ENCODE data around the gene TMEM132D. TPM values are rescaled to one million over a fixed set of nuclear protein-coding genes. Genes with fewer than 3 reads are reported as not detected.

The TMEM132D gene
- total RNA-seq, 2 donors from 2014 or later = 4.4 to 14.2 TPM

DNA sequence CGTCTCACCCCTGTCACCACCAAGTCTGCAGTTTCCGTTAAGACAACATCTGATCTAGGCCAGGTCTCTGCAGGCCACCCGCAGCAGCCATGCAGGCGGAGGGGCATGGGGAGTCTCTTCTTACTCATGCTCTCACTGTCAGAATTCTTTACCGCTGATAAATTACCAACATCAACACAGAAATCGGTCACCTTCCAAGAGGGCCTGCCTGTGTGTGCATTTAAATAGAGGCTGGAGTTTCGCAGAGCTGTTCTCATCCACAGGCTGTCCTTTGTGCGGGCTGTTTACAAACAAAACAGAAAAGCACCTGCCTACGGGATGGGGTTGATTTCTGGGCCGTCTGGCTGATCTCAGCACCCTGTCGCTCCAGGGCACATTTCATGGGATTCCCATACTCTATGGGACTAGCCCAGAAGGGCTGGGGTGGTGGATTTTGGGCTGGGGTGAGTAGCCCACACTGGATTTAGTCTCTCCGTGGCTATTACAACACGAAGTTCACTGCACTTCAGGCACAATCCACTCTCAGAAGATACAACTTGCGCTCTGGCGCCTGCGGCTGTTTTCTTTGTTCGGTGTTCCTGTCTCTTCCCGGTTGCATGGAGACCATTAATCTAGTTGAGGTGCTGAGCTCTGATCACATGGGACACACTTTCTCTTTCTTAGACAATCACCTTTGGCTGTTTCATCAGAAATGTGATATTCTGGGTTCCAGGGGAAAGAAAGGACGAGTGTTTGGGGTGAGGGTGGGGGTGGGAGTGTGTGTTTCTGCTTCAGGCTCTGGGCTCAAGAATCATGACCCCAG is 719.5 kb downstream of the TMEM132D start:
- Mint-ChIP-seq H3K27me3 (ENCODE audit: insufficient read depth) (no peaks in the 10 kb centered on the region), H3K36me3 (ENCODE audit: low read depth) (peaks cover 5% of the 10 kb centered on the region), H3K4me3 (no peak overlapping the region), H3K27ac (no peak overlapping the region), H3K9me3 (peaks cover 5% of the 10 kb centered on the region), H3K4me1 (peaks cover 11% of the 10 kb centered on the region)
- H3K4me1 ChIP-seq (ENCODE audit: control insufficient read depth, insufficient read depth, low read length) = no peaks in the 10 kb centered on the region
- TF ChIP-seq, protein P1, sequence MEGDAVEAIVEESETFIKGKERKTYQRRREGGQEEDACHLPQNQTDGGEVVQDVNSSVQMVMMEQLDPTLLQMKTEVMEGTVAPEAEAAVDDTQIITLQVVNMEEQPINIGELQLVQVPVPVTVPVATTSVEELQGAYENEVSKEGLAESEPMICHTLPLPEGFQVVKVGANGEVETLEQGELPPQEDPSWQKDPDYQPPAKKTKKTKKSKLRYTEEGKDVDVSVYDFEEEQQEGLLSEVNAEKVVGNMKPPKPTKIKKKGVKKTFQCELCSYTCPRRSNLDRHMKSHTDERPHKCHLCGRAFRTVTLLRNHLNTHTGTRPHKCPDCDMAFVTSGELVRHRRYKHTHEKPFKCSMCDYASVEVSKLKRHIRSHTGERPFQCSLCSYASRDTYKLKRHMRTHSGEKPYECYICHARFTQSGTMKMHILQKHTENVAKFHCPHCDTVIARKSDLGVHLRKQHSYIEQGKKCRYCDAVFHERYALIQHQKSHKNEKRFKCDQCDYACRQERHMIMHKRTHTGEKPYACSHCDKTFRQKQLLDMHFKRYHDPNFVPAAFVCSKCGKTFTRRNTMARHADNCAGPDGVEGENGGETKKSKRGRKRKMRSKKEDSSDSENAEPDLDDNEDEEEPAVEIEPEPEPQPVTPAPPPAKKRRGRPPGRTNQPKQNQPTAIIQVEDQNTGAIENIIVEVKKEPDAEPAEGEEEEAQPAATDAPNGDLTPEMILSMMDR (conservative IDR thresholded peaks at IDR 0.05) = no peak
- H3K4me3 ChIP-seq (ENCODE audit: low read length) = no peak overlapping the region
- 90 to 98% methylated on average over 8 to 19 of the region's 19 CpGs for WGBS, 2 experiments (ENCODE audit: insufficient coverage in 1 of 2, insufficient read length in 1 of 2)
- no peaks in the 10 kb centered on the region for H3K9me3 ChIP-seq (ENCODE audit: control insufficient read depth, low read length)
- DNase-seq = no peak
- H3K27ac ChIP-seq (ENCODE audit: low read depth, low read length) = no peak overlapping the region
- H3K36me3 ChIP-seq (ENCODE audit: control insufficient read depth, insufficient read depth, low read length) = no peaks in the 10 kb centered on the region
- no peaks in the 10 kb centered on the region for H3K27me3 ChIP-seq (ENCODE audit: control insufficient read depth, insufficient read depth, low read length, poor library complexity, severe bottlenecking)
- H3K9ac ChIP-seq (ENCODE audit: extremely low read depth, low read length, poor library complexity, severe bottlenecking) = no peak overlapping the region

DNA sequence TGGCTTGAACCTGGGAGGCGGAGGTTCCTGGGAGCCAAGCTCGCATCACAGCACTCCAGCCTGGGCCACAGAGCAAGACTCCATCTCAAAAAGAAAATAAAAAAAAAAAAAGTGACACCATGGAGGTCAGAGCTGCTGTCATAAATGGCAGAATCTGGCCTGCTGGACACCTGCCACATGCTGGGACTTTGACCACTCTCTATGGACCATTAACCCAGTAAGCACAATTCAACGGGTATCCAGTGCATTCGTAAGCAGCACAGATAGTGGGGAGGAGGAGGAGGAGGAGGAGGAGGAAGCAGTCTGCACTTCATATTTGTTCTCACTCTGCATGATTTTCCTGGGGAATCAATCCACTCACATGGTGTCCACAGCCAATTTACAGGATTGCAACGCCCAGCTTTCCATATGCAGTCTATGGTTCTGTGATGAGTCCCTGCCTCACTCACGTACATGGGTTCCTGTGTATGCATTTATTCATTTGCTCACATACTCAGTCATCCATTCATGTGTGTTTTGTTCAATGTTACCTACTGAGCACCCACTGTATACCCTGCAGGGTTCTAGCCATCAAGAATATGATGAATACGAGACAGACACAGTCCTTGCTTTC is 723.8 kb downstream of the TMEM132D start:
- Histone ChIP-seq H3K4me3 (ENCODE audit: low read length) (no peak overlapping the region), H3K27ac (ENCODE audit: low read depth, low read length) (no peak overlapping the region), H3K9me3 (ENCODE audit: control insufficient read depth, low read length) (no peaks in the 10 kb centered on the region), H3K4me1 (ENCODE audit: control insufficient read depth, insufficient read depth, low read length) (no peaks in the 10 kb centered on the region), H3K27me3 (ENCODE audit: control insufficient read depth, insufficient read depth, low read length, poor library complexity, severe bottlenecking) (no peaks in the 10 kb centered on the region), H3K36me3 (ENCODE audit: control insufficient read depth, insufficient read depth, low read length) (no peaks in the 10 kb centered on the region), H3K9ac (ENCODE audit: extremely low read depth, low read length, poor library complexity, severe bottlenecking) (no peak overlapping the region)
- no peak for DNase-seq
- Mint-ChIP-seq H3K9me3 (peaks cover 10% of the 10 kb centered on the region), H3K27me3 (ENCODE audit: insufficient read depth) (no peaks in the 10 kb centered on the region), H3K27ac (no peak overlapping the region), H3K4me3 (no peak overlapping the region), H3K36me3 (ENCODE audit: low read depth) (no peaks in the 10 kb centered on the region), H3K4me1 (peaks cover 11% of the 10 kb centered on the region)
- TF ChIP-seq, protein P1 (conservative IDR thresholded peaks at IDR 0.05) = no peak
- 90 to 91% methylated on average over 4 to 7 of the region's 7 CpGs for WGBS, 2 experiments (ENCODE audit: insufficient coverage in 1 of 2, insufficient read length in 1 of 2)

DNA sequence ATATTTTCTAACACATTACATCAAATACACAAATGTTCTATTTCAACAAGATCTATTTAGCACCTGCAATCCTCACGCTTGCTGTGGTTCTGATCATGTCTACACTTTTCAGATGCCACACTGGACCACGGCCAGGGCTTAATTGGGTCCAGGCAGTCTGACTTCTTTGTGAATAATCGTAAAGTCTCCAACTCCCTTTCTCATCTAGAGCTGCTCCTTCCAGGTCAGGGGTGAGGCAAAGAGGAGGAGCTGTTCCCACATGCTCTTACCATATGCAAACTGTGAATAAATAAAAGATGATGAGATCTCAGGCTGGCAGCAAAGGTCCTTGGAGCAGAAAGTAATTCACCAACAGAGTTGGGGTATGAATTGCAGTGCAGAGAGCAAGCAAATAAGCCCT is 733.9 kb downstream of the TMEM132D start:
- Mint-ChIP-seq H3K36me3 (ENCODE audit: low read depth) (peaks cover 13% of the 10 kb centered on the region), H3K27me3 (ENCODE audit: insufficient read depth) (peaks cover 5% of the 10 kb centered on the region), H3K27ac (no peak overlapping the region), H3K9me3 (peaks cover 26% of the 10 kb centered on the region), H3K4me1 (peaks cover 3% of the 10 kb centered on the region), H3K4me3 (no peak overlapping the region)
- Histone ChIP-seq H3K27me3 (ENCODE audit: control insufficient read depth, insufficient read depth, low read length, poor library complexity, severe bottlenecking) (no peaks in the 10 kb centered on the region), H3K9me3 (ENCODE audit: control insufficient read depth, low read length) (peaks cover 2% of the 10 kb centered on the region), H3K27ac (ENCODE audit: low read depth, low read length) (no peak overlapping the region), H3K9ac (ENCODE audit: extremely low read depth, low read length, poor library complexity, severe bottlenecking) (no peak overlapping the region), H3K4me3 (ENCODE audit: low read length) (no peak overlapping the region), H3K36me3 (ENCODE audit: control insufficient read depth, insufficient read depth, low read length) (no peaks in the 10 kb centered on the region), H3K4me1 (ENCODE audit: control insufficient read depth, insufficient read depth, low read length) (no peaks in the 10 kb centered on the region)
- TF ChIP-seq, protein P1 (conservative IDR thresholded peaks at IDR 0.05) = no peak
- no peak for DNase-seq
- WGBS, 2 experiments (ENCODE audit: insufficient coverage in 1 of 2, insufficient read length in 1 of 2) = 93 to 100% methylated on average over 1 to 3 of the region's 3 CpGs
